Femur (tissue), 1 donor: ENCODE results near the gene LIPK.

Experiments used
- DNase-seq: peaks from one replicate; pipeline ENCODE4 v3.0.0-alpha.2; 2017

Gene LIPK

DNA sequence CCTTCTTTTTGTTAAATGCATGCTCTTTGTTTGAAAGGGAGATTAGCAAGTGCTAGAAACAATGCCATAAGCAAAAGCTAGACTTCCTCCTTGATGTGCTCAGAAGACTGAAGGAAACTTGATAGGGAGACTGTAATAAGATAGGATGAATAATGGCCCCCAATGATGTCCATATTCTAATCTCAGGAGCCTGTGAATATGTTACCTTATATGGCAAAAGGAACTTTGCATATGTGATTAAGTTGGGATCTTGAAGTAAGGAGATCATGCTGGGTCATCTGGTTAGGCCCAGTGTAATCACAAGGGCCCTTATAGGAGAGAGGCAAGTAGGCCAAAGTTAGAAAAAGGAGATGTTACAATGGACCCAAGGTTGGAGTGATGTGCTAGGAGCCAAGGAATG lies 82.9 kb downstream of the LIPK start:
- DNase-seq: no peak

DNA sequence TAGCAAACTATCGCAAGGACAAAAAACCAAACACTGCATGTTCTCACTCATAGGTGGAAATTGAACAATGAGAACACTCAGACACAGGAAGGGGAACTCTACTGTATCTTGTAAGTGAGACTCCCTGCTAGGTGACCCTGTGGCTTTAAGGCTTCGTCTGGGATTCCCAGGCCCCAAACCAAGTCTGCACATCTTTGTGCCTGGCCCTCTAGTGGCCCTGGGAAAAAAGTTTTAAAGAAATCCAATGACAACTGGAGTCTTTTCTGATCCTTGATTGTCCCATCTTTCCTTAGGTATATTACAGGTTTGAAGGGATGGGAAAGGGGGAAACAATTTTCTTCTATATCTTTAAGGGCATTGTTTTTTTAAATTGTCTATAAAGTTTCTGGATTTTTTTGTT lies 85.9 kb downstream of the LIPK start:
- DNase-seq: no peak

- peak; percentile 36 for DNase-seq
These were observed 86.6 kb downstream of the LIPK start for GRCh38 chr10:88792661-88793060.

- DNase-seq: no peak
These were observed 87.8 kb downstream of the LIPK start for GRCh38 chr10:88793712-88794299.

- DNase-seq: no peak
These were observed 88.7 kb downstream of the LIPK start for GRCh38 chr10:88794731-88795130.

DNA sequence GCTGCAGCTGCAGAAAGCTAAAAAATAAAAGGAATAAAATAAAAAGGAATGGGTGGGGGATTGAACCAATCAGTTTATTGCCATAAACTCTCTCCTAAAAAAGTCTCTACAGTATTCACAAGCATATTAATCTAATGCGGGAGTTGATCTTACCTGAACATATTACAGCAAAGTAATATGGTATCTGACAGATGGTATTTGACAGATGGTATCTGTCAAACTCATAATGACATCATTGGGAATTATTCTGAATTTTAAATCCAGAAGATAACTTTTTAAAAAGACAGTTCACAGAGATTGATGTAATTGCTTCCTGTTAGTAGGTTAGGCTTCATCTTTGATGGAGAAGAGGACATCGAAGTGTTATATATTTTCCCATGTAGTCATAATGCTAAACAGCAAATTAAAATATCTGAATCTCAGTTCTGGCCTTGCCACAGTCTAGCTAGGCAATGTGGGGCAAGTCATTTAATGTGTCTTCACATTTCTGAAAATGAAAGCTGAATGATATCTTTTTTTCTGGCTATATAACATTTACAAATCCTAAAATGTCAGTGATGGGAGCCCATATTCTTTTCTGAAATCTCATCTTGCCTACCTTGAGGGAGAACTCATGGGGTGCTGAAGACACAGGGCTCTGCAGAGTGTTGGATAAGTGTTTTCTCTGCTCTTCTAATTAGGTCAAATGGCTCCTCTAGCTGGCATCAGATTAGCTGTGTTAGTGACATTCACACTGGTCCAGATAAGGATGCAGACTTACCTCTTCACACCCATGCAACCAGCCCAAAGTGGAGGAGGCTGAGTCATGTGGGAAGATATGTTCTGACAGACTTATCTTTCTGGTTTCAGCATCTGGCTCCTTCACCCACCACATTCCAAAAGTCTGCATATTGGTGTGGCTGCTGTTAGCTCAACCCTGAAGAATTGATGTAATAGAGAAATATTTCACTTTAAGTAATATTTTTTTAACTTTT lies 94.4 kb downstream of the LIPK start:
- DNase-seq: no peak
